ENCODE measurements around the gene NOSTRIN.
"Not testable (repeated sequence)": the region's sequence is repeated elsewhere in the genome, so short reads cannot be mapped to it uniquely, and the experiment has no call there.

NOSTRIN gene

GRCh38 chr2:168819829-168820489, 17.5 kb downstream of the NOSTRIN start:
- DNase-seq: no peak

GRCh38 chr2:168821577-168821976, 19.1 kb downstream of the NOSTRIN start:
- no peak for DNase-seq

- no peak for DNase-seq
Measured at GRCh38 chr2:168821992-168822391, 19.6 kb downstream of the NOSTRIN start.

GRCh38 chr2:168825126-168825525, 22.7 kb downstream of the NOSTRIN start:
- DNase-seq: no peak

GRCh38 chr2:168830958-168831357, 28.5 kb downstream of the NOSTRIN start:
- DNase-seq: no peak

- DNase-seq: no peak
Measured at GRCh38 chr2:168831662-168832061, 29.2 kb downstream of the NOSTRIN start.

- DNase-seq: no peak
Measured at GRCh38 chr2:168835969-168836368, 33.5 kb downstream of the NOSTRIN start.

- peak; percentile 70 for DNase-seq
Measured at GRCh38 chr2:168841445-168841844, 39.0 kb downstream of the NOSTRIN start.

- no peak for DNase-seq
Measured at GRCh38 chr2:168843253-168843652, 40.8 kb downstream of the NOSTRIN start.

- DNase-seq: peak; percentile 30
Measured at GRCh38 chr2:168848225-168848624, 45.8 kb downstream of the NOSTRIN start.

- peak; percentile 28 for DNase-seq
Measured at GRCh38 chr2:168849610-168850009, 47.2 kb downstream of the NOSTRIN start.

- DNase-seq: no peak
Measured at GRCh38 chr2:168850846-168851245, 48.4 kb downstream of the NOSTRIN start.

- peak; percentile 92 for DNase-seq
Measured at GRCh38 chr2:168851674-168852320, 49.4 kb downstream of the NOSTRIN start.

- DNase-seq: no peak
Measured at GRCh38 chr2:168852481-168852880, 50.0 kb downstream of the NOSTRIN start.

GRCh38 chr2:168853471-168853870, 51.0 kb downstream of the NOSTRIN start:
- DNase-seq: no peak

GRCh38 chr2:168854651-168855050, 52.2 kb downstream of the NOSTRIN start:
- DNase-seq: no peak

GRCh38 chr2:168855601-168856000, 53.2 kb downstream of the NOSTRIN start:
- no peak for DNase-seq

GRCh38 chr2:168858146-168858545, 55.7 kb downstream of the NOSTRIN start:
- DNase-seq: no peak

- not testable (repeated sequence) for DNase-seq
Measured at GRCh38 chr2:168867164-168867563, 64.7 kb downstream of the NOSTRIN start.

- DNase-seq: not testable (repeated sequence)
Measured at GRCh38 chr2:168870369-168870768, 67.9 kb downstream of the NOSTRIN start.

- not testable (repeated sequence) for DNase-seq
Measured at GRCh38 chr2:168870824-168871223, 68.4 kb downstream of the NOSTRIN start.

GRCh38 chr2:168874368-168875054, 72.1 kb downstream of the NOSTRIN start:
- DNase-seq: no peak

GRCh38 chr2:168882163-168882562, 79.7 kb downstream of the NOSTRIN start:
- not testable (repeated sequence) for DNase-seq

GRCh38 chr2:168884975-168885374, 82.5 kb downstream of the NOSTRIN start:
- DNase-seq: no peak
